HepG2 (cell line): ENCODE measurements around the gene MAP1LC3A. TPM values are rescaled to one million over a fixed set of nuclear protein-coding genes. Genes with fewer than 3 reads are reported as not detected.
A peak's percentile ranks its signal among the peaks of the same experiment; 100 is the strongest.

Experiments
- ADNP ChIP-seq: sonication (generic); formaldehyde crosslinking; IDR thresholded peaks from 2 replicates; pipeline ENCODE4 v1.4.0; 2020; ENCODE audit warnings: missing genetic modification reagents
- ARNT2 ChIP-seq: sonication (generic); formaldehyde crosslinking; IDR thresholded peaks from 2 replicates; pipeline ENCODE4 v1.8.0; 2022; ENCODE audit warnings: mild to moderate bottlenecking, low read depth, missing genetic modification reagents, moderate library complexity
- HNRNPUL1 ChIP-seq: fragments of 200-400 bp; formaldehyde crosslinking; IDR thresholded peaks from 2 replicates; pipeline ENCODE4 v1.6.1; 2017; ENCODE audit warnings: low read depth, mild to moderate bottlenecking, low read length, moderate library complexity
- MBD4 ChIP-seq: IDR thresholded peaks from 2 replicates; pipeline ENCODE4 v1.6.1; 2012; ENCODE audit warnings: low read length, inconsistent platforms, borderline replicate concordance
- MTA3 ChIP-seq: sonication (generic); formaldehyde crosslinking; IDR thresholded peaks from 2 replicates; pipeline ENCODE4 v1.4.0; 2020; ENCODE audit warnings: missing genetic modification reagents
- MXD4 ChIP-seq: IDR thresholded peaks from 2 replicates; pipeline ENCODE4 v1.6.1; 2016; ENCODE audit warnings: mild to moderate bottlenecking, missing biosample characterization, missing genetic modification reagents
- RAD51 ChIP-seq: fragments of 450-650 bp; IDR thresholded peaks from 2 replicates; pipeline ENCODE4 v1.6.1; 2016; ENCODE audit warnings: borderline replicate concordance
- SATB2 ChIP-seq: sonication (generic); formaldehyde crosslinking; IDR thresholded peaks from 2 replicates; pipeline ENCODE4 v1.5.0; 2020; ENCODE audit warnings: missing genetic modification reagents
- SP5 ChIP-seq: IDR thresholded peaks from 2 replicates; pipeline ENCODE4 v1.6.1; 2016; ENCODE audit warnings: low read depth, borderline replicate concordance
- TCF12 ChIP-seq, 2 experiments: fragments of 450-650 bp in 1 of 2; sonication (generic) in 1 of 2; formaldehyde crosslinking in 1 of 2; IDR thresholded peaks; 2 replicates each; pipeline versions ENCODE4 v1.6.1 to v1.8.0; 2017 to 2022; ENCODE audit warnings: antibody characterized with exemption in 1 of 2, mild to moderate bottlenecking in 1 of 2, missing genetic modification reagents in 1 of 2, moderate library complexity in 1 of 2
- U2AF2 ChIP-seq: fragments of 200-400 bp; formaldehyde crosslinking; IDR thresholded peaks from 2 replicates; pipeline ENCODE4 v1.6.1; 2017; ENCODE audit warnings: low read depth, mild to moderate bottlenecking, low read length
- ZC3H4 ChIP-seq: sonication (generic); formaldehyde crosslinking; IDR thresholded peaks from 2 replicates; pipeline ENCODE4 v1.4.0; 2020; ENCODE audit warnings: missing genetic modification reagents, borderline replicate concordance
- ZNF569 ChIP-seq: sonication (generic); formaldehyde crosslinking; IDR thresholded peaks from 2 replicates; pipeline ENCODE4 v1.5.0; 2020; ENCODE audit warnings: mild to moderate bottlenecking, missing genetic modification reagents, moderate library complexity, borderline replicate concordance
- ZNF598 ChIP-seq: sonication (generic); formaldehyde crosslinking; IDR thresholded peaks from 2 replicates; pipeline ENCODE4 v1.5.1; 2020; ENCODE audit warnings: mild to moderate bottlenecking, missing genetic modification reagents, borderline replicate concordance
- ZNF703 ChIP-seq: sonication (generic); formaldehyde crosslinking; IDR thresholded peaks from 2 replicates; pipeline ENCODE4 v1.5.1; 2020; ENCODE audit warnings: missing genetic modification reagents, mild to moderate bottlenecking, moderate library complexity, borderline replicate concordance
- ZNF749 ChIP-seq: sonication (generic); formaldehyde crosslinking; IDR thresholded peaks from 2 replicates; pipeline ENCODE4 v1.8.0; 2022; ENCODE audit warnings: mild to moderate bottlenecking, missing genetic modification reagents, moderate library complexity, borderline replicate concordance
- ZNF883 ChIP-seq: sonication (generic); formaldehyde crosslinking; IDR thresholded peaks from 2 replicates; pipeline ENCODE4 v1.5.1; 2020; ENCODE audit warnings: mild to moderate bottlenecking, missing genetic modification reagents; ENCODE audit errors: not compliant biosample characterization
- polyA plus RNA-seq, 8 experiments: library from polyadenylated mRNA; depleted of rRNA in 3 of 8; stranded (reverse) in 7 of 8; unstranded in 1 of 8; fragments of >200 nt; fragmentation: Illumina TruSeq in 4 of 8; extraction: Trizol in 4 of 8; gene quantifications; 2 replicates each; pipeline versions ENCODE4 v1.2.1 to v1.2.3, GENCODE V29; 2011 to 2016; ENCODE audit warnings: low read depth in 4 of 8, missing spikeins in 1 of 8, mixed read lengths in 1 of 8; ENCODE audit not compliant: insufficient read depth in 1 of 8
- total RNA-seq, 5 experiments: library from RNA; depleted of rRNA; stranded (reverse); fragments of >200 nt; fragmentation: Illumina TruSeq; extraction: Trizol; gene quantifications; 2 replicates each; pipeline ENCODE4 v1.2.3, GENCODE V29; 2016; ENCODE audit warnings: low read depth in 1 of 5
- TF ChIP-seq, protein P1 (sequence below): sonication (generic); formaldehyde crosslinking; IDR thresholded peaks from 2 replicates; pipeline ENCODE4 v1.4.0; 2020; ENCODE audit warnings: mild to moderate bottlenecking, missing genetic modification reagents
- TF ChIP-seq, protein P2 (sequence below): sonication (generic); formaldehyde crosslinking; IDR thresholded peaks from 2 replicates; pipeline ENCODE4 v1.4.0; 2020; ENCODE audit warnings: mild to moderate bottlenecking, missing genetic modification reagents, borderline replicate concordance

The MAP1LC3A gene
- total and polyA plus RNA-seq, 2 of the 13 experiments (the other 11 are each of a cell fraction or from before 2014, with no cell fraction given) = not detected

DNA sequence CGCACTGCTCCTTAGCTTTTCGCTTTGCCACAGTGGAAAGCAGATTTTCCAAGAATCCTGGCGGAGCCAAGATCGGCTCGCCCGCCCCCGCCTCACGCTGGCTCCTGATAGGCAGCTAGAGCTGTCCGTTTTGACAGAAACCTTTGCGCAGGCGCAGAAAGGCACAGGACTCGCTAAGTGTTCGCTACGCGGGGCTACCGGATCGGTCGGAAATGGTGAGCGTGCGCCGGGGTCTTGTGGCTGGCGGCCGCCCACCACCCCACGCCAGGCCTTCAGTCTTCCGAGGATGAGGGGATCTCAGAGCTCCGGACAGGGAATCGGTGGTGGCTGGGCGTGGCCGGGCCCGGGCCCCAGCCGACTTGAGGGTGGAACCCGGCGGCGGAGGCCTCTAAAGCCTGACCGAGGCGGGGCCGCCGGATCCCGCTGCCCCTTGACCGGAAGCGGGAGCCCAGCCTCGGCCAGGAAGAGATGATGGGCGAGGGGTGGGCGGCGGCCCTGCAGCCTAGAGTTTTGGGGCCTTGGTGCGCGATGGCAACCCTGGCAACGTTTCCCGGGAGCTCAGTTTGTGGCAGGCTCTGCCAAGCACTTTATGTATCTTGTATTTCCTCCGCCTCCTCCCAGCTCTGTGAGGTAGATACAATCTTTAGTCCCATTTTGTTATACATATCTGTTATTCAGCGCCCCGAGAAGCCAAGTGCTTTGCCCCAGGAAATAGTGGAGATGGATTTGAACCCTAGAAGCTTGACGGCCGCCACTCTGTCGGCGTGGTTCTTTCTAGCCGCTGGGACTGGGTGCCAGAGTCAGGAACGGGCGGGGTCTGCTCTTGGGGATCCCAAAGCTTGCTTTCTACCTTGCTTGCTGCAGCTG lies 42.0 kb upstream of the MAP1LC3A start, which contains the start of gene DYNLRB1 (continued):
- TF ChIP-seq SP5 (CRISPR knock-in tag) (no peak; the same call in 1 of the 2 replicates), MTA3 (CRISPR knock-in tag) (peak; percentile 38; the same call in 1 of the 2 replicates), TCF12 (IDR thresholded peaks at IDR 0.05) (no peak), TCF12 (CRISPR knock-in tag; IDR thresholded peaks at IDR 0.05) (no peak; the same call in 1 of the 2 replicates), MXD4 (peak; percentile 95), ZNF569 (CRISPR knock-in tag) (peak; percentile 99; the same call in 1 of the 2 replicates), U2AF2 (no peak; the same call in 1 of the 2 replicates), ZNF598 (CRISPR knock-in tag) (peak; percentile 88; the same call in 1 of the 2 replicates), ZC3H4 (CRISPR knock-in tag) (peak; percentile 82), ZNF703 (no peak), ZNF749 (CRISPR knock-in tag) (peak; percentile 41; the same call in 1 of the 2 replicates), SATB2 (peak; percentile 87), HNRNPUL1 (no peak), ZNF883 (CRISPR knock-in tag) (peak; percentile 98), ADNP (CRISPR knock-in tag) (no peak), MBD4 (no peak), ARNT2 (CRISPR knock-in tag) (peak; percentile 92; the same call in 1 of the 2 replicates), RAD51 (no peak)
- TF ChIP-seq, protein P1, sequence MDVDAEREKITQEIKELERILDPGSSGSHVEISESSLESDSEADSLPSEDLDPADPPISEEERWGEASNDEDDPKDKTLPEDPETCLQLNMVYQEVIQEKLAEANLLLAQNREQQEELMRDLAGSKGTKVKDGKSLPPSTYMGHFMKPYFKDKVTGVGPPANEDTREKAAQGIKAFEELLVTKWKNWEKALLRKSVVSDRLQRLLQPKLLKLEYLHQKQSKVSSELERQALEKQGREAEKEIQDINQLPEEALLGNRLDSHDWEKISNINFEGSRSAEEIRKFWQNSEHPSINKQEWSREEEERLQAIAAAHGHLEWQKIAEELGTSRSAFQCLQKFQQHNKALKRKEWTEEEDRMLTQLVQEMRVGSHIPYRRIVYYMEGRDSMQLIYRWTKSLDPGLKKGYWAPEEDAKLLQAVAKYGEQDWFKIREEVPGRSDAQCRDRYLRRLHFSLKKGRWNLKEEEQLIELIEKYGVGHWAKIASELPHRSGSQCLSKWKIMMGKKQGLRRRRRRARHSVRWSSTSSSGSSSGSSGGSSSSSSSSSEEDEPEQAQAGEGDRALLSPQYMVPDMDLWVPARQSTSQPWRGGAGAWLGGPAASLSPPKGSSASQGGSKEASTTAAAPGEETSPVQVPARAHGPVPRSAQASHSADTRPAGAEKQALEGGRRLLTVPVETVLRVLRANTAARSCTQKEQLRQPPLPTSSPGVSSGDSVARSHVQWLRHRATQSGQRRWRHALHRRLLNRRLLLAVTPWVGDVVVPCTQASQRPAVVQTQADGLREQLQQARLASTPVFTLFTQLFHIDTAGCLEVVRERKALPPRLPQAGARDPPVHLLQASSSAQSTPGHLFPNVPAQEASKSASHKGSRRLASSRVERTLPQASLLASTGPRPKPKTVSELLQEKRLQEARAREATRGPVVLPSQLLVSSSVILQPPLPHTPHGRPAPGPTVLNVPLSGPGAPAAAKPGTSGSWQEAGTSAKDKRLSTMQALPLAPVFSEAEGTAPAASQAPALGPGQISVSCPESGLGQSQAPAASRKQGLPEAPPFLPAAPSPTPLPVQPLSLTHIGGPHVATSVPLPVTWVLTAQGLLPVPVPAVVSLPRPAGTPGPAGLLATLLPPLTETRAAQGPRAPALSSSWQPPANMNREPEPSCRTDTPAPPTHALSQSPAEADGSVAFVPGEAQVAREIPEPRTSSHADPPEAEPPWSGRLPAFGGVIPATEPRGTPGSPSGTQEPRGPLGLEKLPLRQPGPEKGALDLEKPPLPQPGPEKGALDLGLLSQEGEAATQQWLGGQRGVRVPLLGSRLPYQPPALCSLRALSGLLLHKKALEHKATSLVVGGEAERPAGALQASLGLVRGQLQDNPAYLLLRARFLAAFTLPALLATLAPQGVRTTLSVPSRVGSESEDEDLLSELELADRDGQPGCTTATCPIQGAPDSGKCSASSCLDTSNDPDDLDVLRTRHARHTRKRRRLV (CRISPR knock-in tag) = peak; percentile 95
- TF ChIP-seq, protein P2, sequence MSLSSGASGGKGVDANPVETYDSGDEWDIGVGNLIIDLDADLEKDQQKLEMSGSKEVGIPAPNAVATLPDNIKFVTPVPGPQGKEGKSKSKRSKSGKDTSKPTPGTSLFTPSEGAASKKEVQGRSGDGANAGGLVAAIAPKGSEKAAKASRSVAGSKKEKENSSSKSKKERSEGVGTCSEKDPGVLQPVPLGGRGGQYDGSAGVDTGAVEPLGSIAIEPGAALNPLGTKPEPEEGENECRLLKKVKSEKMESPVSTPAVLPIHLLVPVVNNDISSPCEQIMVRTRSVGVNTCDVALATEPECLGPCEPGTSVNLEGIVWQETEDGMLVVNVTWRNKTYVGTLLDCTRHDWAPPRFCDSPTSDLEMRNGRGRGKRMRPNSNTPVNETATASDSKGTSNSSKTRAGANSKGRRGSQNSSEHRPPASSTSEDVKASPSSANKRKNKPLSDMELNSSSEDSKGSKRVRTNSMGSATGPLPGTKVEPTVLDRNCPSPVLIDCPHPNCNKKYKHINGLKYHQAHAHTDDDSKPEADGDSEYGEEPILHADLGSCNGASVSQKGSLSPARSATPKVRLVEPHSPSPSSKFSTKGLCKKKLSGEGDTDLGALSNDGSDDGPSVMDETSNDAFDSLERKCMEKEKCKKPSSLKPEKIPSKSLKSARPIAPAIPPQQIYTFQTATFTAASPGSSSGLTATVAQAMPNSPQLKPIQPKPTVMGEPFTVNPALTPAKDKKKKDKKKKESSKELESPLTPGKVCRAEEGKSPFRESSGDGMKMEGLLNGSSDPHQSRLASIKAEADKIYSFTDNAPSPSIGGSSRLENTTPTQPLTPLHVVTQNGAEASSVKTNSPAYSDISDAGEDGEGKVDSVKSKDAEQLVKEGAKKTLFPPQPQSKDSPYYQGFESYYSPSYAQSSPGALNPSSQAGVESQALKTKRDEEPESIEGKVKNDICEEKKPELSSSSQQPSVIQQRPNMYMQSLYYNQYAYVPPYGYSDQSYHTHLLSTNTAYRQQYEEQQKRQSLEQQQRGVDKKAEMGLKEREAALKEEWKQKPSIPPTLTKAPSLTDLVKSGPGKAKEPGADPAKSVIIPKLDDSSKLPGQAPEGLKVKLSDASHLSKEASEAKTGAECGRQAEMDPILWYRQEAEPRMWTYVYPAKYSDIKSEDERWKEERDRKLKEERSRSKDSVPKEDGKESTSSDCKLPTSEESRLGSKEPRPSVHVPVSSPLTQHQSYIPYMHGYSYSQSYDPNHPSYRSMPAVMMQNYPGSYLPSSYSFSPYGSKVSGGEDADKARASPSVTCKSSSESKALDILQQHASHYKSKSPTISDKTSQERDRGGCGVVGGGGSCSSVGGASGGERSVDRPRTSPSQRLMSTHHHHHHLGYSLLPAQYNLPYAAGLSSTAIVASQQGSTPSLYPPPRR (CRISPR knock-in tag) = no peak
